Keratinocyte (primary cell): Measurements from ENCODE around the gene ZC3H12D. TPM values are rescaled to one million over a fixed set of nuclear protein-coding genes. Genes with fewer than 3 reads are reported as not detected.

Source experiments
- DNase-seq: peaks from one replicate; pipeline ENCODE4 v3.0.0-alpha.2; 2011; ENCODE audit warnings: low read depth, missing footprints, low spot score
- FAIRE-seq: peaks from 2 replicates; lab custom pipeline; 2011; peaks lifted over from hg19 to GRCh38; lab: Jason Lieb, UNC
- H2AFZ ChIP-seq: 2 replicates; pipeline ENCODE4 v1.6.0; 2012; ENCODE audit warnings: low read length, control low read depth, inconsistent platforms; ENCODE audit not compliant: control insufficient read depth
- H3K27ac ChIP-seq: 2 replicates; pipeline ENCODE4 v1.5.1; 2011; ENCODE audit warnings: low read length; ENCODE audit not compliant: control insufficient read depth, insufficient read depth
- H3K27me3 ChIP-seq: 3 replicates; pipeline ENCODE4 v1.6.0; 2011; ENCODE audit warnings: low read length; ENCODE audit not compliant: control insufficient read depth, insufficient read depth; ENCODE audit errors: extremely low read depth
- H3K36me3 ChIP-seq, 2 experiments: 2 replicates in 1 of 2; 3 replicates in 1 of 2; pipeline ENCODE4 v1.5.1; 2011; ENCODE audit warnings: low read length in 2 of 2, mild to moderate bottlenecking in 1 of 2; ENCODE audit not compliant: control insufficient read depth in 2 of 2, insufficient read depth in 2 of 2; ENCODE audit errors: extremely low read depth in 1 of 2
- H3K4me1 ChIP-seq: 3 replicates; pipeline ENCODE4 v1.5.1; 2011; ENCODE audit warnings: low read length; ENCODE audit not compliant: control insufficient read depth, insufficient read depth; ENCODE audit errors: extremely low read depth
- H3K4me2 ChIP-seq: 3 replicates; pipeline ENCODE4 v1.6.0; 2011; ENCODE audit warnings: low read depth, low read length; ENCODE audit not compliant: control insufficient read depth, insufficient read depth; ENCODE audit errors: extremely low read depth
- H3K4me3 ChIP-seq, 3 experiments: fragments of 200-600 bp in 1 of 3; sonication (generic) in 1 of 3; 2 replicates in 2 of 3; 3 replicates in 1 of 3; pipeline ENCODE4 v1.5.1; 2011 to 2016; ENCODE audit warnings: low read length in 3 of 3, mild to moderate bottlenecking in 3 of 3, control low read depth in 2 of 3, inconsistent platforms in 1 of 3, low read depth in 1 of 3, mixed read lengths in 1 of 3, mixed run types in 1 of 3, moderate library complexity in 1 of 3; ENCODE audit not compliant: control insufficient read depth in 2 of 3, insufficient read depth in 2 of 3; ENCODE audit errors: extremely low read depth in 1 of 3
- H3K79me2 ChIP-seq: 2 replicates; pipeline ENCODE4 v1.6.0; 2012; ENCODE audit warnings: low read length; ENCODE audit not compliant: control insufficient read depth, insufficient read depth
- H3K9ac ChIP-seq: 3 replicates; pipeline ENCODE4 v1.6.0; 2011; ENCODE audit warnings: low read length; ENCODE audit not compliant: control insufficient read depth, insufficient read depth; ENCODE audit errors: extremely low read depth
- H3K9me1 ChIP-seq: 3 replicates; pipeline ENCODE4 v1.6.0; 2011; ENCODE audit warnings: low read length; ENCODE audit not compliant: control insufficient read depth, insufficient read depth; ENCODE audit errors: extremely low read depth
- H3K9me3 ChIP-seq: 2 replicates; pipeline ENCODE4 v1.5.1; 2012; ENCODE audit warnings: low read depth, low read length; ENCODE audit not compliant: control insufficient read depth
- H4K20me1 ChIP-seq: 3 replicates; pipeline ENCODE4 v1.6.0; 2011; ENCODE audit warnings: low read length; ENCODE audit not compliant: control insufficient read depth, insufficient read depth; ENCODE audit errors: extremely low read depth
- EZH2 ChIP-seq: IDR thresholded peaks from one replicate; pipeline ENCODE4 v1.6.1; 2012; ENCODE audit warnings: inconsistent platforms, mild to moderate bottlenecking, low read length, moderate library complexity
- dilution Hi-C: fragments of 300-500 bp; cut with MboI; formaldehyde crosslinking; loops from one replicate; pipeline ENCODE4 v1.7.0; 2020; ENCODE audit warnings: low sequenced_read_pairs; ENCODE audit not compliant: extremely low pct_ligation_motif_present
- polyA plus RNA-seq, 5 experiments: library from polyadenylated mRNA; depleted of rRNA in 3 of 5; stranded (reverse) in 3 of 5; stranded (forward) in 1 of 5; unstranded in 1 of 5; fragments of >200 nt; gene quantifications; 1 replicate in 1 of 5; 2 replicates in 3 of 5; 3 replicates in 1 of 5; pipeline versions ENCODE4 v1.2.1 to v1.2.3, GENCODE V29; 2011 to 2012; ENCODE audit warnings: missing spikeins in 2 of 5, low read depth in 1 of 5, low replicate concordance in 1 of 5
- TF ChIP-seq, protein P1 (sequence below), 3 experiments: IDR thresholded peaks in 1 of 3; conservative IDR thresholded peaks in 1 of 3; optimal IDR thresholded peaks in 1 of 3; 2 replicates in 2 of 3; 3 replicates in 1 of 3; pipeline versions ENCODE3 to v1.5.1; 2011; ENCODE audit warnings: low read length in 3 of 3, mild to moderate bottlenecking in 3 of 3, moderate library complexity in 2 of 3, control low read depth in 1 of 3, inconsistent platforms in 1 of 3; ENCODE audit not compliant: insufficient read depth in 2 of 3; ENCODE audit errors: extremely low read depth in 1 of 3

Gene ZC3H12D
- polyA plus RNA-seq, 1 donor (not counting 4 experiments of a cell fraction or from before 2014, with no cell fraction given): 0.04 TPM

DNA sequence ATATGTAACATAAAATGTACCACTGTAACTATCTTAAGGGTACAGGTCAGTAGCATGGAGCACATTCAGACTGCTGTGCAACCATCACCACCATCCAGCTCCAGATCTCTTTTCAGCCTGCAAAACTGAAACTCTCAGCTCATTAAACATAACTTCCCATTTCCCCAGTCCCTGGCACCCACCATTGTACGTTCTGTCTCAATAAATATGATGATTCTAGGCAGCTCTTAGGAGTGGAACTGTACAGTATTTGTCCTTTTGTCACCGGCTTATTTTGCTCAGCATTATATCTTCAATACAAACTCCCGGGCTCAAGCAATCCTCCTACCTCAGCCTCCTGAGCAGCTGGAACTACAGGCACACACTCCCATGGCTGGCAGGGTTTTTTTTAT, 1.5 kb downstream of the ZC3H12D start:
- H3K9ac ChIP-seq: no peak overlapping the region
- H2AFZ ChIP-seq: no peak overlapping the region
- no peak for FAIRE-seq
- peaks cover 9% of the 10 kb centered on the region for H3K4me1 ChIP-seq
- dilution Hi-C loops: no loop called here
- no peaks in the 10 kb centered on the region for H3K79me2 ChIP-seq
- H3K4me3 ChIP-seq: no peak overlapping the region
- H3K27me3 ChIP-seq: no peaks in the 10 kb centered on the region
- TF ChIP-seq, protein P1, sequence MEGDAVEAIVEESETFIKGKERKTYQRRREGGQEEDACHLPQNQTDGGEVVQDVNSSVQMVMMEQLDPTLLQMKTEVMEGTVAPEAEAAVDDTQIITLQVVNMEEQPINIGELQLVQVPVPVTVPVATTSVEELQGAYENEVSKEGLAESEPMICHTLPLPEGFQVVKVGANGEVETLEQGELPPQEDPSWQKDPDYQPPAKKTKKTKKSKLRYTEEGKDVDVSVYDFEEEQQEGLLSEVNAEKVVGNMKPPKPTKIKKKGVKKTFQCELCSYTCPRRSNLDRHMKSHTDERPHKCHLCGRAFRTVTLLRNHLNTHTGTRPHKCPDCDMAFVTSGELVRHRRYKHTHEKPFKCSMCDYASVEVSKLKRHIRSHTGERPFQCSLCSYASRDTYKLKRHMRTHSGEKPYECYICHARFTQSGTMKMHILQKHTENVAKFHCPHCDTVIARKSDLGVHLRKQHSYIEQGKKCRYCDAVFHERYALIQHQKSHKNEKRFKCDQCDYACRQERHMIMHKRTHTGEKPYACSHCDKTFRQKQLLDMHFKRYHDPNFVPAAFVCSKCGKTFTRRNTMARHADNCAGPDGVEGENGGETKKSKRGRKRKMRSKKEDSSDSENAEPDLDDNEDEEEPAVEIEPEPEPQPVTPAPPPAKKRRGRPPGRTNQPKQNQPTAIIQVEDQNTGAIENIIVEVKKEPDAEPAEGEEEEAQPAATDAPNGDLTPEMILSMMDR (optimal IDR thresholded peaks at IDR 0.05 in 1 of 3, IDR thresholded peaks at IDR 0.05 in 1 of 3, conservative IDR thresholded peaks at IDR 0.05 in 1 of 3; ENCODE audit: extremely low read depth in 1 of 3, insufficient read depth in 2 of 3, low read length in 3 of 3): no peak
- TF ChIP-seq EZH2: no peak
- H3K9me1 ChIP-seq: no peaks in the 10 kb centered on the region
- no peak overlapping the region for H3K27ac ChIP-seq
- no peaks in the 10 kb centered on the region for H4K20me1 ChIP-seq
- H3K4me2 ChIP-seq: no peak overlapping the region
- DNase-seq: no peak
- H3K9me3 ChIP-seq: no peaks in the 10 kb centered on the region
- no peaks in the 10 kb centered on the region for H3K36me3 ChIP-seq

DNA sequence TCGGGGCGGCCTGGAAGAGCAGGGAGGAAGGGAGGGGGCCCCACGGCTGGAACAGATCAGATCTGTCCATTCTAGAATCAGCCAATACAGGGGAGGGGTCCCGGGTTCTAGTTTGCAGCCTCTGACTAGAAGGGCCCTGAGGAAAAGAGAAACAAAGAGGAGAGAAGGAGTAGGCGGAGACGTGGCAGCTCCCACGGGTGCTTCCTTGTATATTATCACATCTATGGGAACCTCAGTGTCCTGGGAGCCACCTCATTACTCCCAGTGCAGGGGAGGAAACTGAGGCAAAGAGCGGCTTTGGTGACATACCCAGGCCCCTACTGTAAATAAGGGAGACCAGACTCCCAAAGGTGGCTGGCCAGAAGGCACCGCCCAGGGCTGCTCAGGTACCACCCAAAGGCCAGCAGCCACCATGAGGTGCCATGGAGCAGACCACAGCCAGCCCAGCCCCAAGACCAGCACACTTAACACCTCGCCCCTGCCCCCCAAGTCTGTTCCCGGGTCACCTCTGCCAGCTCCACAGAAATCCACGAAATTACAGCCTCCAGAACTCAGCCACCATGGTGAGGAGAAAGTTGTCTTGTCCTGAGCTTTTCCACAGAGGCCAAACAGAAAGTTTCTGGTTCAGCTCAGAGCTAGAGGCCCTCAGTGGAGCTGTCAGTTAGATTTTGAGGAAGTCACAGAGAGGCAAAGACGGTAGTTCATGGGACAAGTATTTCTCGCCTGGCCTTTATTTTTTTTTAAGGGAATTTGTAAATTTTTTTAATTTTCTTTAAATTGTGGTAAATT, 2.1 kb downstream of the ZC3H12D start:
- no peaks in the 10 kb centered on the region for H3K27me3 ChIP-seq
- no peaks in the 10 kb centered on the region for H3K36me3 ChIP-seq
- H3K9me1 ChIP-seq: no peaks in the 10 kb centered on the region
- H2AFZ ChIP-seq: no peak overlapping the region
- no peak overlapping the region for H3K9ac ChIP-seq
- DNase-seq (no peak), FAIRE-seq (no peak)
- no peak overlapping the region for H3K4me3 ChIP-seq
- no peaks in the 10 kb centered on the region for H3K9me3 ChIP-seq
- peaks cover 9% of the 10 kb centered on the region for H3K4me1 ChIP-seq
- dilution Hi-C loops: no loop called here
- H3K4me2 ChIP-seq: no peak overlapping the region
- TF ChIP-seq EZH2: no peak
- TF ChIP-seq, protein P1 (optimal IDR thresholded peaks at IDR 0.05 in 1 of 3, IDR thresholded peaks at IDR 0.05 in 1 of 3, conservative IDR thresholded peaks at IDR 0.05 in 1 of 3; ENCODE audit: extremely low read depth in 1 of 3, insufficient read depth in 2 of 3, low read length in 3 of 3): no peak
- no peaks in the 10 kb centered on the region for H3K79me2 ChIP-seq
- H3K27ac ChIP-seq: no peak overlapping the region
- H4K20me1 ChIP-seq: no peaks in the 10 kb centered on the region
